Endometrial microvascular endothelial cells (primary cell): Measurements from ENCODE around the gene ARHGEF6. TPM values are rescaled to one million over a fixed set of nuclear protein-coding genes. Genes with fewer than 3 reads are reported as not detected.

Experiments
- in situ Hi-C: cut with HindIII; loops from 2 replicates; pipeline ENCODE4 v1.10.0; 2017; ENCODE audit warnings: low sequenced_read_pairs, low pct_unique_long_range_greater_than_20kb; ENCODE audit errors: inconsistent ontology term
- total RNA-seq: library from RNA; depleted of rRNA; stranded (reverse); fragments of >200 nt; gene quantifications from one replicate; pipeline ENCODE4 v1.2.3, GENCODE V29; 2015; ENCODE audit errors: inconsistent ontology term

The ARHGEF6 gene
- total RNA-seq, 1 donor from 2014 or later, result 7.2 TPM

GRCh38 chrX:136752796-136753195 lies 27.9 kb downstream of the ARHGEF6 start:
- in situ Hi-C loops, result no loop called here

- in situ Hi-C loops, result no loop called here
These were observed 28.4 kb downstream of the ARHGEF6 start for GRCh38 chrX:136752346-136752745.

GRCh38 chrX:136750364-136750763 lies 30.4 kb downstream of the ARHGEF6 start:
- in situ Hi-C loops, result no loop called here

- in situ Hi-C loops, result no loop called here
These were observed 33.4 kb downstream of the ARHGEF6 start for GRCh38 chrX:136747003-136747986.

GRCh38 chrX:136745215-136746173 lies 35.2 kb downstream of the ARHGEF6 start:
- in situ Hi-C loops, result no loop called here

- in situ Hi-C loops, result no loop called here
These were observed 37.9 kb downstream of the ARHGEF6 start for GRCh38 chrX:136742721-136743379.

- in situ Hi-C loops, result no loop called here
These were observed 42.5 kb downstream of the ARHGEF6 start for GRCh38 chrX:136738049-136738729.

- in situ Hi-C loops, result no loop called here
These were observed 44.0 kb downstream of the ARHGEF6 start for GRCh38 chrX:136736690-136737089.

GRCh38 chrX:136735601-136736000 lies 45.1 kb downstream of the ARHGEF6 start:
- in situ Hi-C loops, result no loop called here

GRCh38 chrX:136733613-136734012 lies 47.1 kb downstream of the ARHGEF6 start:
- in situ Hi-C loops, result no loop called here

GRCh38 chrX:136731798-136732197 lies 48.9 kb downstream of the ARHGEF6 start:
- in situ Hi-C loops, result no loop called here

- in situ Hi-C loops, result no loop called here
These were observed 49.4 kb downstream of the ARHGEF6 start for GRCh38 chrX:136731207-136731782.

GRCh38 chrX:136728393-136728792 lies 52.3 kb downstream of the ARHGEF6 start:
- in situ Hi-C loops, result no loop called here

- in situ Hi-C loops, result no loop called here
These were observed 55.2 kb downstream of the ARHGEF6 start for GRCh38 chrX:136725441-136726104.

GRCh38 chrX:136718091-136718490 lies 62.6 kb downstream of the ARHGEF6 start:
- in situ Hi-C loops, result no loop called here

- in situ Hi-C loops, result no loop called here
These were observed 65.8 kb downstream of the ARHGEF6 start for GRCh38 chrX:136714626-136715599.
